Gastroesophageal sphincter (tissue), 3 donors: Measurements from ENCODE around the gene SH2B3.

ENCODE experiments used
- POLR2AphosphoS5 ChIP-seq: sonication (generic); formaldehyde crosslinking; IDR thresholded peaks from one replicate; pipeline ENCODE4 v1.6.1; 2017; ENCODE audit warnings: antibody characterized with exemption
- TF ChIP-seq, protein P1 (sequence below), 4 experiments: fragments of 200-600 bp in 2 of 4; fragments of 450-650 bp in 2 of 4; sonication (generic) in 1 of 4; IDR thresholded peaks; one replicate each; pipeline ENCODE4 v1.5.1; 2017 to 2019; ENCODE audit warnings: antibody characterized with exemption in 4 of 4, mild to moderate bottlenecking in 2 of 4, moderate library complexity in 2 of 4

DNA sequence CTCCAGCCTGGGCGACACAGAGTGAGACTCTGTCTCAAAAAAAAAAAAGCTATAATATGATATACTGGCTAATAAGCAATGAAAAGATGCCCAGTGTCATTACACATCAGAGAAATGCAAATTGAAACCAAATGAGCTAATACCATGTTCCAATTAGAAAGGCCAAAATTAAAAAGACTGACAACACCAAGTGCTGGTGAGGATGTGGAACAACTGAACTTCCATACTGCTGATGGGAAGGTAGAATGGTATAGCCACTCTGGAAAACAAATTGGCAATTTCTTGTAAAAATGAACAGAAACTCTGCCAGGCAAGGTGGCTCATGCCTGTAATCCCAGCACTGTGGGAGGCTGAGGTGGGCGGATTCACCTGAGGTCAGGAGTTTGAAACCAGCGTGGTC is 28.3 kb upstream of the SH2B3 start:
- TF ChIP-seq, protein P1, sequence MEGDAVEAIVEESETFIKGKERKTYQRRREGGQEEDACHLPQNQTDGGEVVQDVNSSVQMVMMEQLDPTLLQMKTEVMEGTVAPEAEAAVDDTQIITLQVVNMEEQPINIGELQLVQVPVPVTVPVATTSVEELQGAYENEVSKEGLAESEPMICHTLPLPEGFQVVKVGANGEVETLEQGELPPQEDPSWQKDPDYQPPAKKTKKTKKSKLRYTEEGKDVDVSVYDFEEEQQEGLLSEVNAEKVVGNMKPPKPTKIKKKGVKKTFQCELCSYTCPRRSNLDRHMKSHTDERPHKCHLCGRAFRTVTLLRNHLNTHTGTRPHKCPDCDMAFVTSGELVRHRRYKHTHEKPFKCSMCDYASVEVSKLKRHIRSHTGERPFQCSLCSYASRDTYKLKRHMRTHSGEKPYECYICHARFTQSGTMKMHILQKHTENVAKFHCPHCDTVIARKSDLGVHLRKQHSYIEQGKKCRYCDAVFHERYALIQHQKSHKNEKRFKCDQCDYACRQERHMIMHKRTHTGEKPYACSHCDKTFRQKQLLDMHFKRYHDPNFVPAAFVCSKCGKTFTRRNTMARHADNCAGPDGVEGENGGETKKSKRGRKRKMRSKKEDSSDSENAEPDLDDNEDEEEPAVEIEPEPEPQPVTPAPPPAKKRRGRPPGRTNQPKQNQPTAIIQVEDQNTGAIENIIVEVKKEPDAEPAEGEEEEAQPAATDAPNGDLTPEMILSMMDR (IDR thresholded peaks at IDR 0.05), result no peak
- TF ChIP-seq POLR2AphosphoS5, result no peak
